ENCODE measurements around the gene RSRC2.
"Not testable (repeated sequence)": the region's sequence is repeated elsewhere in the genome, so short reads cannot be mapped to it uniquely, and the experiment has no call there.

RSRC2 gene

DNA sequence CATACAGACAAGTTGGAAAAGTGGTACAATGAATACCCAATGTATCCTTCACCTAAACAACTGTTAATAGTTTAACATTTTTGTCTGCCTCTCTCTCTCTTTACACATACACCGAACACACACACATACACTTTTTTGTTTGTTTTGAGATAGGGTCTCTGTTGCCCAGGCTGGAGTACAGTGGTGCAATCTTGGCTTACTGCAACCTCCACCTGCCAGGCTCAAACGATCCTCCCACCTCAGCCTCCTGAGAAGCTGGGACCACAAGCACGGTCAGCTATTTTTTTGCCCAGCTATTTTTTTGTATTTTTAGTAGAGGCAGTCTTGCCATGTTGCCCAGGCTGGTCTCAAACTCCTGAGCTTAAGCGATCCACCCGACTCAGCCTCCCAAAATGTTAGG lies 42.8 kb downstream of the RSRC2 start:
- no peak for DNase-seq

DNA sequence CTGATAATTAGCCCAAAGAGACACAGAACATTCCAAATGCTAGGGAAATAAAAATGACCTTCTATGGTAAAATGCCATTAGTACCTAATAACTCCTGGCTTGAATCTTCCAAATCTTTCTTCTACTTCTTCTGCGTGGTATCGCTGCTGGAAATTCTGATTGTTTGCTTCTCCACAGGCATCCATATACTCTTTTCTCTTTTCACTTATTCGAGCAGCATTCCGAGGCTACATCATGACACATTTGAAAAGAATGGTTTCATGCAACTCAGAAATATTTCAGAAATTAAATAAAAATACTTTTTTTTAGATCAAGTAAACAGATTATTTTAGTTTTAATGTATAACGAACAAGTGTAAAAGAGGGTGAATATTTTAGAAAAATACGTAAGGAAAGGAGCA lies 44.9 kb downstream of the RSRC2 start:
- no peak for DNase-seq

DNA sequence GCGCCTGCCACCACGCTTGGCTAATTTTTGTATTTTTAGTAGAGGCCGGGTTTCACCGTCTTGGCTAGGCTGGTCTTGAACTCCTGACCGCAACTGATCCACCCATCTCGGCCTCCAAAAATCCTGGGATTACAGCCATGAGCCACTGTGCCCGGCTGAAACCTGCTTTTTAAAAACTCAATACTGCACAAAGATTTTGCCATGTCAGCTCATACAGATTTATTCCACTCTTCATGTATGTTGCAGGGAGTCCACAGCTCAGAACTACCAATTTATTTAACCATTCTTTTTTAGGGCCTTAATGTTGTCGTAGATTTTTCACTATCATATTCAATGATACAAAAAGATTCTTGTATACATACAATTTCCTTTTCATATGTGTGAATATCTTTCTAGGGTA lies 46.0 kb downstream of the RSRC2 start:
- no peak for DNase-seq

DNA sequence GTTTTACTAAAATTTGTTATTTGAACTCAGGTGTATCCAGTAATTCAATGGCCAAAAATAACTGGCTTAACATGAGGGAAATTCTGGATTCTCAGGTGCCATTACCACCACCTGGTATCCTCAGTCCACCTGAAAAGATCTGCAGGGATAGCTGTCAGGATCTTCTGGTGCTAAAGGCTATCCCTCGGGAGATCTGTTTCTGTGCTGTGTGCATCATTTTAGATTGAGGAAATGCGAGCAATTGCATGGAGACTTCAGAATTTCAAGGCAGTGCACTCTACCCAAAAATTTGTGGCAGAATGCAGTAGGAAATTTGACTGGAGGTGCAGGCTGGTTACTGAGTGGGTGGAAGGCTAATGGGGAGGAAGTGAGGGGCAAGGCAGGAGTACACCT lies 52.4 kb downstream of the RSRC2 start:
- DNase-seq = no peak

DNA sequence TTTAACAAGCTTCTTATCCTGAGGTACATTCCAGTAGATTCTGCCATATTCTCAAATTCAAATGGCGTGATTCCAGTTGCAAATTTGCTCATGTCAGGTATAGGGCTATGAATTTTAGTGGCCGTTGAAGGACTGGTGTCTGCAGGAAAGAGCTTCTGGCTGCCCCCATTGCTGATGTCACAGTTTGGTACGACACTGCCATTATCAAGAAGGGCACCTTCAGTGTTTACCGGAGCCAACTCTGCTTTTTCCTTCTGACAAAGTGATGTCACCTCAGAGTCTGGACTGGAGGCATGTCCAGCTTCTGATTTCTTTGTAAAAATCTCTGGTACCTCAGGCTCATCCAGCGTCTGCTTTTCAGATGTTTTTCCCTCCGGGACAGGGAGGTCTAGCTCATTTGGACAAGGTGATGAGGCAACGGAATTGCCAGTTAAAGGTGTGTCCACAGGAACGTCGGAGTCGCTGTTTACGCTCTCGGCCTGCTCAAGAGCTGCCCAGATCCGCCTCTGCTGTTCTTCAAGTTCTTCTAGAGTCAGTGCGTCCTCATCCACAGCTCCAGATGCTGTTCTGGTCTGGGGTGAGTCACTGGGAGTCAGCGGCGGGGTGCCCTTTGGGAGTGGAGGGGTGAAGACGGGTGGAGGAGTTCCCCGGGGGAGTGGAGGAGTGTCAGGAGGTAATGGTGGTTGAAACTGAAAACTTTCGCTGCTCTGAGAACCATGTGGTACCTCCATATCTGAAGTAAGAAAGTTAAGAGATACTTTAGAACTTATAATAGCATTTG lies 53.0 kb downstream of the RSRC2 start:
- DNase-seq = peak; percentile 66 to 78

DNA sequence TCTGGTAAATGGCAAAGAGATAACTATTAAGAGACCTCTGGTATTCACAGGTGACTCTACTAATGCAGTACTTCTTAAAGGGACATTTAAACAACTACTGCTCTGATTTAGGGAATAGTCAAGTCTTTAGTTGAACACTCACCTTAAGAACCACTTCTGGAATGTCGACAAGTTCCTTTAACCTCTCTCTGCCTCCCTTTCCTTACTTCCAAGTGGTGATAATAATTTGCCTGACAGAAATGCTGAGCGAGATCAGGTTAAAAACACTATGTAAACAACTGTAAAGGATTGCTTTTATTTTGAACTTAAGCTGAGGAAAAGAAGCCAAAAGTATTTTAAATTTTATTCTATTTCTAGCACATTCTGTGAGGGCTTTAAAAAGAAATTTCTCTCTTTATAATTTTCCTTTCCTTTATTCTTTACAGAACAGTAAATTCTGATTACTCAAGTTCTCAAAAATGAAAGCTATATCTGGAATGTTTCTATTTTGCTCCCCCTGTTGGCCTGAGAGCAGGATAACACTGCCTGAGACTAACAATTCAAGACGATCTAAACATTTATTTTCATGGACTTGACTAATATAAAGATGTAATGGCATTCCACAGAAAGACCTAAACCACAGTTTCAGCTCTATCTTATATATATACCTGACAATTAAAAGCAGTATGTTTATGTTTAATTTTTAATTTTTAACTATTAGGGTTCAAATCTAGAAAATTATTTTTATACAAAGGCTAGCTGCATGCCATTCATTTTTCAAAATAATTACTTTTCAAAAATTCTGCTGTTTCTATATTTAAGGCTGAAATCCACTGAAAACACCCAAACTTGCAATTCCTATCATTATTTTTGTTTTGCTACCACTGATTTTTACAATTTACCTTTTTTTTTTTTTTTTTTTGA lies 55.2 kb downstream of the RSRC2 start:
- no peak for DNase-seq

DNA sequence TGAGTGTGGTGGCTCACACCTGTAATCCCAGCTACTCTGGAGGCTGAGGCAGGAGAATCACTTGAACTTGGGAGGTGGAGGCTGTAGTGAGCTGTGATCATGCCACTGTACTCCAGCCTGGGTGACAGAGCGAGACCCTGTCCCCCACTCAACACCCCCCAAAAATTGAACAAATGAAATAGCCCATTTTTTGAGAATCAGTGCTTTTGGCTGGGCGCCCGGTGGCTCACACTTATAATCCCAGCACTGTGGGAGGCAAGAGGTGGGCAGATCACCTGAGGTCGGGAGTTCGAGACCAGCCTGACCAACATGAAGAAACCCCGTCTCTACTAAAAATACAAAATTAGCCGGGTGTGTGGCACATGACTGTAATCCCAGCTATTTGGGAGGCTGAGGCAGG lies 56.2 kb downstream of the RSRC2 start:
- DNase-seq = not testable (repeated sequence)

DNA sequence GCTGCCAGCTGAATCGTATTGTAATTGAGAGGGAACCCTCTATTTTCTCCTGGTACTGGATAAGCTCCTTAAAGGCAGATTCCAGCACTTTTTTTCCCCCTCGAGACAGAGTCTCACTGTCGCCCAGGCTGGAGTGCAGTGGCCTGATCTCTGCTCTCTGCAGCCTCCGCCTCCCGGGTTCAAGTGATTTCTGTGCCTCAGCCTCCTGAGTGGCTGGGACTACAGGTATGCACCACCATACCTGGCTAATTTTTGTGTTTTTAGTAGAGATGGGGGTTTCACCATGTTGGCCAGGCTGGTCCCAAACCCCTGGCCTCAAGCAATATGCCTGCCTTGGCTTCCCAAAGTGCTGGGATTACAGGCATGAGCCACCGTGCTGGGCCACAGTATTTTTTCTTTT lies 56.9 kb downstream of the RSRC2 start:
- not testable (repeated sequence) for DNase-seq

DNA sequence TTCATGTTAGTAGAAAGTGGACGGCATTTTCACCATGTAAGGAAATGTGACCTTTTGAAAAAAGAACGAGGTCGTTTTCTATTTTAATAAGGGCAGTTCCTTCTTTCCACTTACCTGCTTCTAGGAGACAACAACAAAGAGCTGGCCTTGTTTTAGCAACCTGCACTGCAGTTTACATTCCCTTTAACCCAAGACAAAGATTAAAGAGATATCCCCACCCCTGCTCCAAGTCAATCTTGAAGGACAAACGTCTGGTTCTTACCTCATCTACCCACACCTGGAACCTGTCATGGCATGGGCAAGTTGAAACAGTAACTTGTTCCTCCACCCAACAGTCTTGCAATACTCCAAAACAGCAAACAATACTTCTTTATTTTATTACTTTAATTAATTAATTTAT lies 58.8 kb downstream of the RSRC2 start:
- DNase-seq = no peak

DNA sequence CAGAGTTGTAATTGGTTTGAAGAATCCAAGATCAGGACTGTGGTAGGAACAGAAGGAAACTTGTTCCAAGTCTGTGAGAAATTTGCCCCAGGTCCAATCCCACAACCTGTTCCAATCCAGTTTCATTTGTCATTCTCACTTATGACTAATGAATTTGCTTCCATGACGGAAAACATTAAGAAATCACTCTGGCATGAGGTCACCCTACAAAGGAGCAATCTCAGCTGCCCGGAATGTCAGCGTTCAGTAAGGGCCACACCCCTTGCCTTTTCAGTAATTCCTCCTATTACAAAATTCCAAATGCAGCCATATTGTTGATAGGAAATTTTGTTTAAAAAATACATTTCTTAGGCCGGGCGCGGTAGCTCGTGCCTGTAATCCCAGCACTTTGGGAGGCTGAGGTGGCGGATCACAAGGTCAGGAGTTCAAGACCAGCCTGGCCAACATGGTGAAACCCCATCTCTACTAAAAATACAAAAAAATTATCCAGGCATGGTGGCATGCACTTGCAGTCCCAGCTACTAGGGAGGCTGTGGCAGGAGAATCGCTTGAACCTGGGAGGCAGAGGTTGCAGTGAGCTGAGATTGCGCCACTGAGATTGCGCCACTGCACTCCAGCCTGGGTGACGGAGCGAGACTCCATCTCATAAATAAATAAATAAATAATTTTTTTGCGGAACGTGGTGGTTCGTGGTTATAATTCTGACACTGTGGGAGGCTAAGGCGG lies 62.3 kb downstream of the RSRC2 start:
- DNase-seq = not testable (repeated sequence)

DNA sequence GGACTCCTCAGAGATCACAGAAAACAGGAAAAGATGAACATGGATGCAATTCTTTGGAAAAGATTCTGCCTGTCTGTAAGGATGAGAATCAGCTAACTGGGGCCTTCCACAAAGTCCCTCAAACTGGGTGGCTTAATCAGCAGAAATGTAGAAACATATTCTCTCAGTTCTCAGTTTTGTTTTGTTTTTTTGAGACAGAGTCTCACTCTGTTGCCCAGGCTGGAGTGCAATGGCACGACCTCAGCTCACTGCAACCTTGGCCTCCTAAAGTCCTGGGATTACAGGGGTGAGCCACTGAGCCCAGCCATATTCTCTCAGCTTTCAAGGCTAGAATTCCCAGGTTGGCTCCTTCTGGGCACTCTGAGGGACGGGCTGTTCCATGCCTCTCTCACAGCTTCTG lies 66.1 kb downstream of the RSRC2 start:
- DNase-seq = no peak

DNA sequence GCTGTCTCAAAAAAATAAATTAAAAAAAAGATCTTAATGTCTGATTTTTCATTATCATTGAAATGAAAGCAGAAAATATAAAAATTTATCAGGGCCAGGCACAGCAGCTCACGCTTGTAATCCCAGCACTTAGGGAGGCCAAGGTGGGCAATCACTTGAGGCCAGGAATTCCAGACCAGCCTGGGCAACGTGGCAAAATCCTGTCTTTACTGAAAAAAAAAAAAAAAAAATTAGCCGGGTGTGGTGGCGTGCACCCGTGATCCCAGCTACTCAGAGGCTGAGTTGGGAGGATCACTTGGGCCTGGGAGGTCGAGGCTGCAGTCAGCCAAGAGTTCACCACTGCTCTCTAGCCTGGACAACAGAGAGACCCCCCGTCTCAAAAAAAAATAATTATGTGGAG lies 66.7 kb downstream of the RSRC2 start:
- DNase-seq = no peak

DNA sequence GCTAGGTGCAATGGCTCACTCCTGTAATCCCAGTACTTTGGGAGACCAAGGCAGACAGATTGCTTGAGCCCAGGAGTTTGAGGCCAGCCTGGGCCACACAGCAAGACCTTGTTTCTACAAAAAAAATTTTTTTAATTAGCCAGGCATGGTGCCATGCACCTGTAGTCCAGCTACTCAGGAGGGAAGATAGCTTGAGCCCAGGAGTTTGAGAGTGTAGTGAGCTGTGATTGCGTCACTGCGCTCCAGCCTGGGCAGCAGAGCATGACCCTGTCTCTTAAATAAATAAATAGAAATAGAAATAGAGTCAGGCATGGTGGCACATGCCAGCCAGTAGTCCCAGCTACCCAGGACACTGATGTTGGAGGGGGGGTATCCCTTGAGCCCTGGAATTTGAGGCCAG lies 67.5 kb downstream of the RSRC2 start:
- no peak for DNase-seq

DNA sequence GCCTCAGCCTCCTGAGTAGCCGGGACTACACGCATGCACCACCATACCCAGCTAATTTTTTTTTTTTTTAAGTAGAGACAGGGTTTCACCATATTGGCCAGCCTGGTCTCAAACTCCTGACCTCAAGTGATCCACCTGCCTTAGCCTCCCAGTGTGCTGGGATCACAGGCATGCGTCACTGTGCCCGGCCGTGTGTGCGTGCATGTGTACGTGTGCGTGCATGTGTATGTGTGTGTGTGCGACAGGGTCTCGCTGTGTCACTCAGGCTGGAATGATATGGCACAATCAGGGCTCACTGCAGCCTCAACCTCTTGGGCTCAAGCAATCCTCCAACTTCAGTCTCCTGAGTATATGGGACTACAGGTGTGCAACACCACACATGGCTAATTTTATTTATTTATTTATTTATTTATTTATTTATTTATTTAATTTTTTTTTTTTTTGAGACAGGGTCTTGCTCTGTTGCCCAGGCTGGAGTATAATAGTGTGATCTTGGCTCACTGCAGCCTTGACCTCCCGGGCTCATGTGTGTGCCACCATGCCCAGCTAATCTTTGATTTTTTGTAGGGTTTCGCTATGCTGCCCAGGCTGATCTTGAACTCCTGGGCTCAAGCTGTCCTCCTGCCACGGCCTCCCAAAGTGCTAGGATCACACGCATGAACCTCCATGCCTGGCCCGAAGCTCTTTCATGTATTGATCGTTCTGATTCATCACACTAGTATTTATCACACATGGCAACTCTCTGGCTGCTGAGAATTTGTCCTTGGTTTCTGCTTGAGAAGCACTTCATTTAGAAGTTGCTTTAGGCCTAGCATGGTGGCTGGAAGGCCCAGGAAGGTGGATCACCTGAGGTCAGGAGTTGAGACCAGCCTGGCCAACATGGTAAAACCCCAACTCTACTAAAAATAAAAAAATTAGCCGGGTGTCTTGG lies 68.4 kb downstream of the RSRC2 start:
- no peak for DNase-seq

DNA sequence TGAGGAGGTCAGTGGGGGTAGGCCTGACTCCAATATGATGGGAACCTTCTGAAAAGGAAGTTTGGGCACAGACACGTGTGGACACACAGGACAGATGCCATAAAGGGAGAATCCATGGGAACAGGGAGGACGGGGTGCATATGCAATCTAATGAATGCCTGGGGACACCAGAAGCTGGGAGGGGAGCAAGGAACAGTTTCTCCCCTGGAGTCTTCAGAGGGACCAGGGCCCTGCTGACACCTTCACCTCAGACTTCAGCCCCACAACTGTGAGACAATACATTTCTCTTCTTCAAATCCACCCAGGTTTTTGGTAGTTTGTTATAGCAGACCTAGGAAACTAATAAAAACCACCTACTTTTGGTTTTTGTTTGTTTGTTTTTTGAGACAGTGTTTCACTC lies 69.1 kb downstream of the RSRC2 start:
- no peak for DNase-seq

DNA sequence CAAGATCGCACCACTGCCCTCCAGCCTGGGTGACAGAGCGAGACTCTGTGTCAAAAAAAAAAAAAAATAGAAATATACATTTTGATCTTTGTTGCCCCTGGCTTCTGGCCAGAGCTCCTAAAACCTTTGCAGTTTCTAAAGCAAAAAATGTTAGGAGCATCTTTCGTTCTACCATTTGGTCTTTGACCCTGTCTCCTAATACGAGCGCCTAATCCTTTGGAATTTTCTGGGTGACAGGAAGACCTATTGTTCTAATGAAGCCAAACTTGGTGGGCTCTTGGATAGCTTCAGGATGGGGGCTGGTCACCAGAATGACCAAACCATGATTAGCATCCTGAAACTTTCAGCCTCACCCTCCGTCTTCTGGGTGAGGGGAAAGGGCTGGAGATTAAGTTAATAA lies 72.0 kb downstream of the RSRC2 start:
- no peak for DNase-seq

DNA sequence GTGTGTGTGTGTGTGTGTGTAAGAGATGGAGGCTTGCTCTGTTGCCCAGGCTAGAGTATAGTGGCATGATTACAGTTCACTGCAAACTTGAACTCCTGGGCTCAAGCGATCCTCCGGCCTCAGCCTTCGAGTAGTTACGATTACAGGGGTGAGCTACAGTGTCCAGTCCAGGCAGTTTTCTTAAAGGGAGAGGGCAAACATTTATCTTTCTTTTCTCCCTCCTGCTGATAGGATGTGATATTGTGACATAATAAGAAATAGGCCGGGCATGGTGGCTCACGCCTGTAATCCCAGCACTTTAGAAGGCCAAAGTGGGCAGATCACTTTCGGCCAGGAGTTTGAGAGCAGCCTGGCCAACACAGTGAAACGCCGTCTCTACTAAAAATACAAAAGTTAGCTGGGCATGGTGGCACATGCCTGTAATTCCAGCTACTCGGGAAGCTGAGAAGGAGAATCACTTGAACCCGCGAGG lies 72.5 kb downstream of the RSRC2 start:
- DNase-seq = no peak

Data from activated CD4-positive, alpha-beta T cell treated with anti-CD3 and anti-CD28 coated beads, Interleukin-2, amount 50 U/mL, for 48 hours (primary cell).